DMS 273 (cell line): ENCODE measurements around the gene HEXIM2.

Experiments
- DNase-seq: peaks from one replicate; lab custom pipeline; 2025; ENCODE audit not compliant: unreplicated experiment; lab: John Stamatoyannopoulos, UW

Gene HEXIM2

DNA sequence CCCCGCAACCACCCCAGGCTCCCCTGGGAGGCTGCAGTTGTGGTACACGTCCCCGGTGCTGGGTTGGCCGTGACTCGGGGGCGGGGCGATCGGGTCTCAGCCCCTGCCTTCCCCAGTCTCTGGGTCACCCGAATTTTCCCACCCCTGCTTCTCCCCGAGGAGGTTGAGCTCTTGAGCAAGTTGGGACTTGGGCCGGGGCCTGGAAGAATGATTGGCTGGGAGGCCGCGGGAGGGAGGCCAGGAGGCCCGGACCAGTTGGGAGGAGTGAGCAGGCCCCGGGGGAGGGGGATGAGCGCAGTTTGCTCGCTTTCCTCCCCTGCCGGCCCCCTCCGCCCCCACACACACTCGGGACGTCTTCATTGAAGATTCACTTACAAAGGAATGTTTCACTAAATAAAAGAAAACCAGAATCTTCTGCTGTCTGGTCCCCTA lies 17.9 kb upstream of the HEXIM2 start:
- DNase-seq: peak; percentile 54

DNA sequence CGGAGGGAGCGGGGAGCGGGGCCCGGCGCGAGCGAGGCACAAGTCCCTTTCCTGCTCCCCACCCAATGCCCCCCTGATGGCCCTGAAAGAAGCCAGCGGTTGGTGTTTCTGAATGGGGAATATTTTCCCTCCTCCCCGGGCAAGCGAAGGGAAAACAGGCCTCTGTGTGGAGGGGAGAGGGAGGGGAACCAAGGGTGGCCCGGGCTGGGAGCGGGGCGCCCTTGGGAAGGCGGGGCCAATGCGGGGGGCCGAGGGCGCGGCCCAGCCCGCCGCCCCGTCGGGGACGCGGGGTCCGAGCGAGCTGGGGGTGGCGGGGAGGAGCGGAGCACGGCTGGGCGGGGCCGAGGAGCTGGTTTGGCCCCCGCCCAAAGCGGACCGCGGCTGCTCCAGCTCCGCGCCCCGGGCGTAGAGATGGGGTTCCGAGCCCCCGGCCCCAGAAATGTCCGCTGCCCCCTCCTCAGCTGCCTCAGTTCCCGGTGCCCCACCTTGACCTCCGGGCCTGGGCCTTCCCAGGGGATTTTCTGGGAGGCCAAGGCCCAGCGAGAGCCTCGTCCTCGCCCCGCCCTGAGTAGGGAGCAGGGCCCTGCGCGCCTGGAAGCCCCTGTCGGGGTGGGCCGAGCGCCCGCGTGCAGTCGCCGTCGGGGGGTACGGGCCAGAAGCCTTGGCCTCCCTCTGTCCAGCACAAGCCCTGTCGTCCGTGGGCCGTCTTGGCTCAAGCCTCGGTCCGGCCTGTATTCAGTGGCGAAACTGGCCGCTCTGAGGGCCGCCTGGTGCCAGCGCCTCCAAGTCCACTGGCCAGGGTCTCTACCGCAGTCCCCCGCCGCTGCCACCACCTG lies 17.3 kb upstream of the HEXIM2 start:
- DNase-seq: peak; percentile 54

DNA sequence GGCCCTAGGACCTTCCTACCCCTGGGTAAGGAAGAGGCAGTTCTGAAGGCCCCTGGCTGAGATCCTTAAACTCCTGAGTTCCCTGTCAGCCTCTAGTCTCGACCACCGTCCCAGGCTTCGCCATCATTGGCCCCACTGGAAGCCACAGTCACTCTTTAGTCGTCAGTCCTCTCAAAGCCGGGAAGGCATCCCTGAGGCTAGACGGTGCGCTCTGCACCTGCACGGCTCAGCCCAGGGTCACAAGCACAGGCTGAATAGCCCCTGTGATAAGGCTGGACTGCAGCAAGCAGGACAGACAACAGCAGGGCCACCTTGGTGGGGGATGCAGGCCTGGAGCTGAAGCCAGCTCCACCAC lies 16.7 kb upstream of the HEXIM2 start:
- DNase-seq: no peak

DNA sequence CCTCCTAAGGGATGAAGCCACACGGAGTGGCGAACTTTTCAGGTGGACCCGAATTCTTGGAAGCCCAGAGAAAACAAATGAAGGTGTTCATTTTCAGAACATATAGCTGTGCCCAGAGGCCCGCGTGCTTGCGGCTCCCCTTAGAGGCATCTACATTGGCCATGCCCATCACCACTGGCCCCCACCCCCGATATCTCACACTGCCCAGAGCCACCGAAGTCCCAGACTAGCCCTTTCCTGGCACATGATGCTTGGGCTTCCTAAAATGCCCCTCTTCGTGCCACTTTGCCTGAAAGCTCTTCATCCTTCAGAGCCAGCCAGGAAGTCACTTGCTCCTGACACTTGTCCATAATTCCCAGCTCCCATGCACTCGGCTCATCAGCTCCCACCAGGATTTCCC lies 15.5 kb upstream of the HEXIM2 start:
- DNase-seq: no peak

DNA sequence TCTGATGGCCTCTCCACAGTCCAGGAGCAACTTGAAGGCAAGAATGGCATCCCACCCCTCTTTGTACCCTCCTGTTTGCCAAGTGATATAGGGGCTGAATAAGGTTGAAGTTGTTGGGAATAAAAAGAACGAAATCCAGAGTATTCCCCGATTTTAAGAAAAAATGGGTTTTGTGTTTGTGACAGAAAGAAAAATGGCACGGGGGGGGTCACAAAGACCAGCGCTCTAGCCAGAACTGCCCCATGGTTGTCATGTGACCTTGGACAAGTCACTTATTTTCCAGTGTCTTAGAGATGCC lies 15.1 kb upstream of the HEXIM2 start:
- DNase-seq: no peak

DNA sequence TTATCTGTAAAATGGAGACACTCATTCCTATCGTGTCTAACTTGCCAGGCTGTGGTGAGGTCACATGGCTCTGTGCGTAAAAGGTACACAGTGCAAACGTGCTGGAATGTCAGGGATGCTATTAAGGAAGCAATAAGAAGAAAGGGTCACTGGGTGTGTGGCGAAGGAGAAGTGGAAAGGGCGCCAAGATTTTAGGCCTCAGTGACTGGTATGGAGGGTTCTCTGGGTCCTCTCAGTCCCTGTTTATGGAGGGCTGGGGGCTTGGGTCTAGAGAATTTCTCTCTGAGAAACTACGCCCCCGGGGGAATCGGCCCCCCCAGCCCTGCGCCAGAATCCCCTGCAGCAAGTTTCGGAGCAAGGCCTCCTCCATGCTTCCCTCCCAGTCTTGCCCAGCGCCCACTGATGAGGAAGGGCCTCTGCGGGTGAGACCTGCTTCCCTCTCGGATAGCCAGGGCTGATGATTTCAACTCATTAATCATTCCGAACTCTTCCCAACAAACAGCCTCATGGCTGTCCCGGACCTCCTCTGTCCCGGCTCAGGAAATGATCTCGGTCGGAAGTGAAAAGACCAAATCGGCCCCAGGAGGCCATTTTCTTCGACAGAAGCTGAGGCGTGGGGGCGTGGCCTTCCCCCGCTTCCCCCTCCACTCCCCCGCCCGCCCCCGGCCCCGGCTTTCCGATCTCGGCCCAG lies 14.6 kb upstream of the HEXIM2 start:
- DNase-seq: peak; percentile 94

DNA sequence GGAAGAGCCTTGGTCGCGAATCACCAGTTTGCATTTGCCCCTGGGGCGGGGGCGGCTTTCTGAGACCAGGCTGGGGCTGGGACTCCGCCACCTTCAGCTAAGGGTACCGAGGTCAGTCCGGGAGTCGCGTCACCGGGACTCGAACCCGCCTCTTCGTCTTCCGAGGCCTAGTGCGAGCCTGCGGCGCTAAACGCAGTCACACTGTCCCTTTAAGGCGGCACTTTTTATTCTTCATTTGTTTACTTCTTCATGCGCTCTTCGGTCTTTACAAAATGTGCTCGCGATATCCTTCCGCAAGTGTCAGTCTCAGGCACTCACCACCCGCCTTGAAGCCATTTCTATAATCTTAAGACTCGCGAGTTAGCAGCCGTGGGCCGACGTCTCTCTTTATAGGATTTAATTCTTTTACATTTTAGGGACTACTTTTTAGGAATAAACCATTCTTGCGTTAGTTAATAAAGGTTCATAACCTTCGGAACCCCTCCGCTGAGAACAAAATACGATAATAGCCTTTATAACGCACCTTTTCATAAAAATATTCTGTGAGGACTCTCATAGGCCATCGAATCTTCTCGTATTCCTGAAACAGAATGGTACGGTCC lies 14.0 kb upstream of the HEXIM2 start:
- DNase-seq: peak; percentile 96

DNA sequence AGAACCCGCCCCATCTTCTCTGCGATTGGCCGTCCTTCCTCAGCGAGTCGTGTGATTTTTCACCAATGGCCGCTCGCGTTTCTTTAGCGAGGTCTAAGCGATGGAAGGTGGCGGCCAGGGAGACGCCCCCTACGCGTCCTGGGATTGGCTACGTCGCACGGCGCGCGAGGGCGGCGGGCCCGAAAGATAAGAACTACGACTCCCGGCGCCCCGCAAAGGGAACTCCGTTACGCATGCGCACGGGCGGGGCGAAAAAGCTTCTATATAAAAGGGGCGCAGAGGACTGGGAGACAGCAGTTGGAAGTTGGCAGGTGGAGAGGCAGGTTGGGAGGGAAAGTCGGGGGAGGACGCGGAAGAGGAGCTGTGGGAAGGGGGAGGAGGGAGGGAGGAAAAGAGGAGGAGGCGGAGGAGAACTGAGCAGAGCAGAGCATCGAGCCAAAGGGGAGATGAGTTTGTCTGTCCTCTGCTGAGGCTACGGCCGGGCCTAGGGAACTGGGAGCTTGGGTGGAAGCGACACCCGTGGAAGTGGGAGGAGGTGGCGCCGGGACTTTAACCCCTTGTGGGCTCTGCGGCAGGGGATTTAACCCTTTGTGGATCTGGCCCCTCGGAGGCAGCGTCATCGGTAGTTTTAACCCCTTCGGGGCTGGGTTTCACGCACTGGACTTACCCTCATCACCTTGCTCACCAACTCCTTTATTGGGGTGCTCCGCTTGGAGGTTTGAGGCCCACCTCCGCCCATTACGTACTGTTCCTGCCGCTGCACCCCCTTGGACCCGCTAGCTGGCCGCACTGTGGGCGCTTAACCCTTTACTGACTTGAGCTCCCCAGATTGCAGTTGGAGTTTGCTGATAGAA lies 13.3 kb upstream of the HEXIM2 start, which contains the start of gene HEXIM1:
TSS of gene HEXIM1 (plus strand) at position 293 of the 854 bp plus-strand sequence. CDS start 716 bp downstream, outside the sequence.
- DNase-seq: peak; percentile 100

DNA sequence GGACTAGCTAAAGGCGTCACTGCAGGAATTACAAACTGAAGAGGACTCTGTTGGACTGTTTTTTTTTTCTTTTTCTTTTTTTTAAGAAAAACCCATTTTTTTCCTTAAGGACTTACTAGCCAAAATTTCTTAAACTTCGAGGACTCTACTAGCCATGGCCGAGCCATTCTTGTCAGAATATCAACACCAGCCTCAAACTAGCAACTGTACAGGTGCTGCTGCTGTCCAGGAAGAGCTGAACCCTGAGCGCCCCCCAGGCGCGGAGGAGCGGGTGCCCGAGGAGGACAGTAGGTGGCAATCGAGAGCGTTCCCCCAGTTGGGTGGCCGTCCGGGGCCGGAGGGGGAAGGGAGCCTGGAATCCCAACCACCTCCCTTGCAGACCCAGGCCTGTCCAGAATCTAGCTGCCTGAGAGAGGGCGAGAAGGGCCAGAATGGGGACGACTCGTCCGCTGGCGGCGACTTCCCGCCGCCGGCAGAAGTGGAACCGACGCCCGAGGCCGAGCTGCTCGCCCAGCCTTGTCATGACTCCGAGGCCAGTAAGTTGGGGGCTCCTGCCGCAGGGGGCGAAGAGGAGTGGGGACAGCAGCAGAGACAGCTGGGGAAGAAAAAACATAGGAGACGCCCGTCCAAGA lies 12.5 kb upstream of the HEXIM2 start:
- peak; percentile 92 for DNase-seq

DNA sequence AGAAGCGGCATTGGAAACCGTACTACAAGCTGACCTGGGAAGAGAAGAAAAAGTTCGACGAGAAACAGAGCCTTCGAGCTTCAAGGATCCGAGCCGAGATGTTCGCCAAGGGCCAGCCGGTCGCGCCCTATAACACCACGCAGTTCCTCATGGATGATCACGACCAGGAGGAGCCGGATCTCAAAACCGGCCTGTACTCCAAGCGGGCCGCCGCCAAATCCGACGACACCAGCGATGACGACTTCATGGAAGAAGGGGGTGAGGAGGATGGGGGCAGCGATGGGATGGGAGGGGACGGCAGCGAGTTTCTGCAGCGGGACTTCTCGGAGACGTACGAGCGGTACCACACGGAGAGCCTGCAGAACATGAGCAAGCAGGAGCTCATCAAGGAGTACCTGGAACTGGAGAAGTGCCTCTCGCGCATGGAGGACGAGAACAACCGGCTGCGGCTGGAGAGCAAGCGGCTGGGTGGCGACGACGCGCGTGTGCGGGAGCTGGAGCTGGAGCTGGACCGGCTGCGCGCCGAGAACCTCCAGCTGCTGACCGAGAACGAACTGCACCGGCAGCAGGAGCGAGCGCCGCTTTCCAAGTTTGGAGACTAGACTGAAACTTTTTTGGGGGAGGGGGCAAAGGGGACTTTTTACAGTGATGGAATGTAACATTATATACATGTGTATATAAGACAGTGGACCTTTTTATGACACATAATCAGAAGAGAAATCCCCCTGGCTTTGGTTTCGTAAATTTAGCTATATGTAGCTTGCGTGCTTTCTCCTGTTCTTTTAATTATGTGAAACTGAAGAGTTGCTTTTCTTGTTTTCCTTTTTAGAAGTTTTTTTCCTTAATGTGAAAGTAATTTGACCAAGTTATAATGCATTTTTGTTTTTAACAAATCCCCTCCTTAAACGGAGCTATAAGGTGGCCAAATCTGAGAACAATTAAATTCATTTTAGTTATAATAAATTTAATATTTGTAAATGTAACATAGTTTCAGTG lies 11.7 kb upstream of the HEXIM2 start:
- DNase-seq: peak; percentile 84

DNA sequence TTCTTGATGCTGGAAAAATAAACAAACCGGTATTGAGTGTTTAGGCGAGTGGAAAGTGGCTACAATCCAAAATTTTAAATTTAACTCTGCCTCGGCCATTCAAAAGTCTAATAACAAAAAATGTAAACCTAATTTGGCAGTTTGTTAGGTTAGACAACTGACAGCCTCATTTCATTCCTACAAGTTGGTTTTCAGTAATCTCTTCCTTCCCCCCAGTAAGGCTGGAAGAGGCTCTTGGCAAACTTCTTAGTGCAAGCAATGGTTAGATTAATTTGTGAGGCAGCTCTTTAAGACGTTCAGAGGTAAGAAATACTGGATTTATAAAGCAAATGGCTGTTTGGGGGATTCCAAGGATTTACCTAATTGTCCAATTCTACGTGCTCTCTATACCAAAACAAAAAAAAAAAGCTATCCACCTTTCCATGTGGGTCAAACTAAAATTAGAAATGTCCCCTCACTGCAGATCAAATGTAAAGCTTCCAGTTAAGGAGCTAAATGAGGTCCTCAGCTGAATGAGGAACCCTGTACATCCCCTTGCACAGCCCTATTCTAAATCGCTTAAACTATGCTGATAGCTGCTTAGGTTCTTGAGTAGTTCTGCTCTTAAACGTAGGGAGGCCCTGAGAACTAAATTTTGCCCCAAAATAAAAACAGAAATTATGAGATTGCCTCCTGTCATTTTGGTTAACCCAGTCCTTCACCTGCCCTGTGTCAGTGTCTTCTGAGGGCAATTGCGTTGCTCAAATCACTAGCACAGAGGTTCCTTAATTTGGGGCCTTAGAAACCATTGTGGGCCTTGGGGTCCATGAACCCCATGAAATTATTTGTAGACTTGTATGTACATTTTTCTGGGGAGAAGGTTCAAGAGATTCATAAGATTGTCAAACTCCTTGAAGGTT lies 10.5 kb upstream of the HEXIM2 start:
- peak; percentile 49 for DNase-seq

DNA sequence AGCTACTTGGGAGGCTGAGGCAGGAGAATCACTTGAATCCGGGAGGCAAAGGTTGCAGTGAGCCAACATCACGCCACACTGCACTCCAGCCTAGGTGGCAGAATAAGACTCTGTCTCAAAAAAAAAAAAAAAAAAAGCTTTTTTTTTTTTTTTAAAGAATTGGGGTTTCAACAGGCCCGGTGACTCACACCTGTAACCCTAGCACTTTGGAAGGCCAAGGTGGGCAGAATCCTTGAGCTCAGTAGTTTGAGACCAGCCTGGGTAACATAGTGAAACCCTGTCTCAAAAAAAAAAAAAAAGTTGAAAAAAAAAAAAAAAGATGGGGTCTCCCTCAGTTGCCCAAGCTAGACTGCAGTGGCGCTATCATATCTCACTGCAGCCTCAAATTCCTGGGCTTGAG lies 6.6 kb upstream of the HEXIM2 start:
- DNase-seq: no peak

DNA sequence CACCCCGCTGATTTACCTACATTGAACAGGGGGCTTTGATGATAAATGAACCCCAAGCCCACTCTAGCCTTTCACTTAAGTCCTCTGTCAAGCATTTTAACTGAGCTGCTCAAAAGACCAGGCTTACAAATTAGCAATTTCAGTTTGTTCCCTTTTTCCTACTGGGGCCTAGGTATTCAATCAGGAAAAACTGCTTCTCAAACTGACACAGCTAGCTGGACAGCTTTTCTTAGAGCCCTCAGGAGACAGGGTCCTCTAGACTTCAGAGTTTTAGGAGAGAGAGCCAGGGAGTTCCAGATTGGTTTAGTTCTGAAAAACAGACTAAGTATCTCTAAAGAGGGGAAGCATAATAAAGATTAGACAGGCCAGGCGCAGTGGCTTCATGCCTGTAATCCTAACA lies 6.2 kb upstream of the HEXIM2 start:
- no peak for DNase-seq

DNA sequence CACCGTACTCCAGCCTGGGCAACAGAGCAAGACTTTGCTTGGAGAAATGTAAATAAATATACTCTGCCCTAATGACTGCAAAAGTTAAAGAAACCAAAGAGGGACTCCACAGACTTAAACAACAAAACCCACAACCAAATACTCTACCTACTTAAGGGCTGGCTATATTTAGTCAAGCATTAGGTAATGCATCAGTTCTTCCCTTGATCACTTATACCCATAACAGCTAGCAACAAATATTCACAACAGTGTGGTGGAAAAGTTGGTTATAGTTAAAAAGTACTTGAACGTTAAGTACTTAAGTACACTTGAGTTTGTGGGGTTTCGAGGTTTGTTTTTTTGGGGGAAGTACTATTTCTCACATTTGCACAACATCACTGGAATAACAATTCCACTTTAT lies 5.4 kb upstream of the HEXIM2 start:
- no peak for DNase-seq

DNA sequence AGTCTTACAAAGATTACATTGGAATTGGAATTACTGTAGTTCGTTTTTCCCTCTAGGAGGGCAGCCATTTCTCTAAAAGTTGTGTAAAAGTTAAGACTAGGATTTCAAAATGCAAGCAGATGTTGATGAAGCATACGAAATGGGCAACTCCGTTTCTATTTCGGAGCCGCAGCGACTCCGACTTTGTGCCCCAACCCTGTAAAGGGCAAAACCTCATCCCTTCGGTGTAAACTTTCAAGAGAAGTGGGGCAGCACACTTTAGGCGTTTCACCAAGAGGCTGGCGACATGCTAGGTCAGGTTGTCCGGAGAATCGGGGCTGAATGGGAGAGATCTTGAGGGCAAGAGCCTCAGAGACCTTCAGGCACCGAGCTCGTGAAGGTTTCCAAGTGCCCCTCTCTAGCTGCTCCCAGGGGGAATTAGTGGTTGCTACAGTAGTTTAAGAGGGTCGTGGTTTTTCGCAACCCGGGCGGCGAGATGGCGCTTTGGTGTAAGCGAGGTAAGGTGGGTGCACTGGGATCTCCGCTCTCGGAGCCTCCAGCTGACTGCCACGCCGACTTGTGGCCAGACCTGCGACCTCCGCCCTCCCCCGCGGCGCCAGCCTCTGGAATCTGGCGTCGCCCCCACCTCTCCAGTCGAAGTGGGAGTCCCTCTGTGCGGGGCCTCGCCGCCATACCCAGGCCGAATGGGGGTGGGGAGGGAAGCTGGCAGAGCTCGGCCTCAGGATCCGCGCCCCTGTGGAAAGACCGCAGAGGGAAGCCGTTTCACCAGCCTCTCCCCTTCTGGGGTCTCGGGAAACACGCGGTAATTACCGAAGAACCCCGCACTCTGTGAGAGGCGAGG lies 1.0 kb upstream of the HEXIM2 start:
- peak; percentile 86 for DNase-seq

DNA sequence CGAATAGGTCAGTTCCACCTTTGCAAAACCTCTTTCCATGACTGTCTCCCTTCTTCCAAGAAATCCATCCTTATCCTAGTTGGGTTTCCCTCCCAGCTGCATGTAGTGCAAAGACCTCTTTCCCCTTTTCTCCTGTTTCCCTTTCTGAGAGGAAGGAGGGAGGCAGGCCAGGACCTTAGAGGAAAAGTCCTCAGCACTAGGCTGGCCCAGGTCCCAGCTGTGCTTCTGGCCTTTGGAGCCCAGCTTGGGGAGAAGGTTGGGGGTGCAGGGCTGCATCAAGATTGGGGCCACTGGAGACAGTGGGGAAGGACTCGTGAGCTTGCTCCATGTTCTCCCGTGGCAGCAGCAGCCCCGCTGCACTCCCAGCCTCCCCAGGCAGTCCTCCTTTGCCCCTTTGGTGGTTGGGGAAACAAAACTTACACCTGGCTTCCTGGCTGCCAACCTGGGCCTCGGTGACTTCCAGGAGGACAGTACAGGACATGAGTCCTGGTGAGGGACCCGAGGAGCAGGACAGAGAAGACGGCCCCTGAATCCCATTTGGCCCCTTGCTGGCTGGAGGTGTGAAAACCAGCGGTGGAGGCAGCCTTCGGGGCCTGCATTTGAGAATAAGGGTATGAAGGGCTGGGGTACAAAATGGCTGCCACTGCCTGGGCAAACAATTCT lies 481 bp downstream of the HEXIM2 start:
- no peak for DNase-seq

DNA sequence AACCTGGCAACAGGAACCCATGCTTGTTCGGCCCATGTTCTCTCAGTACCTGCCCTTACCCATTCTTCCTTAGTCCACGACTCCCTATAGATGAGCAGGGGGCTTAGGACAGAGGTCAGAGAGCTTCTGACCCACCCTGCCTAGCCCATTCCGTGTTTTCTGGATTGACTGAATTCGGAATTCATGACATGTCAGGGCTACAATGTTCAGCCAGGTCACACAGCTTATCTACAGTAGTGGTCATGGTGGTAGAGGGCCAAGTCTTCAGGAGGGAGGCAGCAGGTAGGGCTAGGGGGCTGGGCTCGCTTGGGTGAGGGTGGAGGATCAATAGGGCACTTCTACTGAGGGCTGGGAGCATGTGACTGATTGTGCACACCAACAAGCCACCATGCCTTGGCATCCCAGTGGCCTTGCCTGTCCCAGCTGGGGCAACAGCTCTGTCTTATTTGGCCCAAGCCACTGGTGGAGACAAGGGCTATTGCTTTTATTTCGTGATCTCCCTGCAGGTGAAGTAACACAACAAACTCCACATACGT lies 3.1 kb downstream of the HEXIM2 start:
- no peak for DNase-seq
